Esophagus (tissue), 2 donors: ENCODE results near the gene SSX4. TPM values are rescaled to one million over a fixed set of nuclear protein-coding genes. Genes with fewer than 3 reads are reported as not detected.
"Not testable (repeated sequence)": the region's sequence is repeated elsewhere in the genome, so short reads cannot be mapped to it uniquely, and the experiment has no call there.

Experiments
- H3K27ac ChIP-seq, 2 donors: one replicate each; pipeline ENCODE4 v1.5.1; 2013; ENCODE audit warnings: low read depth in 2 of 2, mild to moderate bottlenecking in 2 of 2, inconsistent platforms in 1 of 2, low read length in 1 of 2, moderate library complexity in 1 of 2
- H3K27me3 ChIP-seq, 2 donors: one replicate each; pipeline ENCODE4 v1.6.1; 2013; ENCODE audit warnings: low read length in 2 of 2, control low read depth in 1 of 2, mild to moderate bottlenecking in 1 of 2; ENCODE audit not compliant: insufficient read depth in 2 of 2, control insufficient read depth in 1 of 2
- H3K36me3 ChIP-seq, 2 donors: one replicate each; pipeline ENCODE4 v1.6.1; 2013; ENCODE audit warnings: low read length in 1 of 2; ENCODE audit not compliant: control insufficient read depth in 2 of 2, insufficient read depth in 2 of 2
- H3K4me1 ChIP-seq, 2 donors: one replicate each; pipeline ENCODE4 v1.6.1; 2013; ENCODE audit warnings: low read length in 1 of 2; ENCODE audit not compliant: control insufficient read depth in 2 of 2, insufficient read depth in 2 of 2
- H3K4me3 ChIP-seq, 2 donors: one replicate each; pipeline ENCODE4 v1.5.1; 2013; ENCODE audit warnings: low read length in 2 of 2, mild to moderate bottlenecking in 2 of 2, low read depth in 1 of 2, moderate library complexity in 1 of 2
- H3K9me3 ChIP-seq, 2 donors: one replicate each; pipeline ENCODE4 v1.6.1; 2013; ENCODE audit warnings: mild to moderate bottlenecking in 2 of 2, low read depth in 1 of 2, low read length in 1 of 2, moderate library complexity in 1 of 2; ENCODE audit not compliant: control insufficient read depth in 2 of 2, insufficient read depth in 1 of 2
- WGBS, 2 donors: extraction: QIAGEN DNeasy Blood & Tissue Kit; methylation state at CpG; one replicate each; pipeline ENCODE4 v1.1.7; 2013; 5-methylcytosine and 5-hydroxymethylcytosine counted together
- polyA plus RNA-seq, 2 donors: library from polyadenylated mRNA; stranded (reverse); fragments of 200-250 nt; gene quantifications; one replicate each; pipeline ENCODE4 v1.2.3, GENCODE V29; 2013
- donor health status: healthy with polysubstance abuse.
- donor health status: Bipolar disorder and iron deficiency.

The SSX4 gene
- not detected for polyA plus RNA-seq

- not testable (repeated sequence) for H3K4me3 ChIP-seq, H3K36me3 ChIP-seq, H3K4me1 ChIP-seq, H3K27me3 ChIP-seq, H3K9me3 ChIP-seq, H3K27ac ChIP-seq
- no CpG with 5 or more reads among the region's 16 CpGs for WGBS, 2 donors
Measured at GRCh38 chrX:48383239-48383638, at the start of gene SSX4. Gene SSX4 (plus strand): TSS chrX:48383539. CDS start chrX:48384054, 515 bp downstream.

- H3K9me3 ChIP-seq, H3K27ac ChIP-seq, H3K4me1 ChIP-seq, H3K4me3 ChIP-seq, H3K36me3 ChIP-seq, H3K27me3 ChIP-seq: not testable (repeated sequence)
- WGBS, 2 donors, result 46 to 50% methylated on average over 8 of the region's 8 CpGs
Measured at GRCh38 chrX:48346059-48346458, 37.3 kb upstream of the SSX4 start.

GRCh38 chrX:48356315-48357094 lies 26.8 kb upstream of the SSX4 start, which contains the start of gene SSX3:
Gene SSX3 (minus strand): TSS chrX:48356703. CDS start chrX:48355249, 1,454 bp downstream.
- 91 to 96% methylated on average over 16 to 19 of the region's 19 CpGs for WGBS, 2 donors
- not testable (repeated sequence) for H3K27ac ChIP-seq, H3K27me3 ChIP-seq, H3K4me3 ChIP-seq, H3K4me1 ChIP-seq, H3K36me3 ChIP-seq, H3K9me3 ChIP-seq

- no peaks in the 10 kb centered on the region for H3K4me1 ChIP-seq
- no peaks in the 10 kb centered on the region for H3K9me3 ChIP-seq
- H3K27ac ChIP-seq, result no peak overlapping the region
- no peaks in the 10 kb centered on the region for H3K36me3 ChIP-seq
- H3K27me3 ChIP-seq, result no peaks in the 10 kb centered on the region
- 95 to 97% methylated on average over 7 to 8 of the region's 8 CpGs for WGBS, 2 donors
- no peak overlapping the region for H3K4me3 ChIP-seq
Measured at GRCh38 chrX:48357681-48358080, 25.7 kb upstream of the SSX4 start.

- H3K36me3 ChIP-seq, H3K4me3 ChIP-seq, H3K27me3 ChIP-seq, H3K9me3 ChIP-seq, H3K27ac ChIP-seq, H3K4me1 ChIP-seq: not testable (repeated sequence)
- 63 to 76% methylated on average over 6 of the region's 6 CpGs for WGBS, 2 donors
Measured at GRCh38 chrX:48359281-48359680, 24.1 kb upstream of the SSX4 start.

- not testable (repeated sequence) for H3K4me3 ChIP-seq, H3K9me3 ChIP-seq, H3K4me1 ChIP-seq, H3K36me3 ChIP-seq, H3K27ac ChIP-seq, H3K27me3 ChIP-seq
- no CpG with 5 or more reads among the region's 12 CpGs for WGBS, 2 donors
Measured at GRCh38 chrX:48367717-48368408, 15.5 kb upstream of the SSX4 start.

GRCh38 chrX:48370408-48370807 lies 12.9 kb upstream of the SSX4 start:
- not testable (repeated sequence) for H3K27ac ChIP-seq, H3K4me3 ChIP-seq, H3K9me3 ChIP-seq, H3K27me3 ChIP-seq, H3K4me1 ChIP-seq, H3K36me3 ChIP-seq
- no CpG with 5 or more reads among the region's 8 CpGs for WGBS, 2 donors

GRCh38 chrX:48396931-48397330 lies 13.6 kb downstream of the SSX4 start:
- not testable (repeated sequence) for H3K9me3 ChIP-seq, H3K4me3 ChIP-seq, H3K27ac ChIP-seq, H3K4me1 ChIP-seq, H3K27me3 ChIP-seq, H3K36me3 ChIP-seq
- WGBS, 2 donors, result 69 to 86% methylated on average over 1 of the region's 2 CpGs

GRCh38 chrX:48397825-48398224 lies 14.5 kb downstream of the SSX4 start:
- not testable (repeated sequence) for H3K4me1 ChIP-seq, H3K27ac ChIP-seq
- WGBS, 2 donors, result 40 to 60% methylated on average over 1 of the region's 1 CpG

GRCh38 chrX:48411860-48412259 lies 28.5 kb downstream of the SSX4 start, which contains the start of gene SSX4B:
Gene SSX4B (minus strand): TSS chrX:48411960. CDS start chrX:48411372, 588 bp downstream.
- H3K4me3 ChIP-seq, H3K4me1 ChIP-seq, H3K9me3 ChIP-seq, H3K27ac ChIP-seq, H3K36me3 ChIP-seq, H3K27me3 ChIP-seq: not testable (repeated sequence)
- no CpG with 5 or more reads among the region's 15 CpGs for WGBS, 2 donors

More at GRCh38 chrX:48397825-48398224, 14.5 kb downstream of the SSX4 start:
- not testable (repeated sequence) for H3K4me3 ChIP-seq, H3K36me3 ChIP-seq, H3K9me3 ChIP-seq, H3K27me3 ChIP-seq
